Heart left ventricle (tissue), 16 donors: ENCODE results near the gene MAPK13. TPM values are rescaled to one million over a fixed set of nuclear protein-coding genes. Genes with fewer than 3 reads are reported as not detected.
A peak's percentile ranks its signal among the peaks of the same experiment; 100 is the strongest.

ENCODE experiments used
- ATAC-seq, 4 donors: fragments of 200-7000 bp; cut with Tn5 transposase; one replicate each; pipeline ENCODE4 v1.9.1; 2020 to 2022; ENCODE audit warnings: moderate library complexity in 4 of 4, mild to moderate bottlenecking in 3 of 4, moderate number of reproducible peaks in 1 of 4
- DNase-seq, 5 donors: peaks; one replicate each; pipeline ENCODE4 v3.0.0-alpha.2; 2020
- H3K27ac ChIP-seq, 12 donors: fragments of 200-600 bp; sonication (generic) in 4 of 12; one replicate each; pipeline versions ENCODE4 v1.5.0 to v1.8.0; 2016 to 2022; ENCODE audit warnings: mild to moderate bottlenecking in 2 of 12
- H3K27me3 ChIP-seq, 9 donors: fragments of 200-600 bp; sonication (generic) in 2 of 9; one replicate each; pipeline versions ENCODE4 v1.5.1 to v1.8.0; 2016 to 2022; ENCODE audit warnings: mild to moderate bottlenecking in 3 of 9
- H3K36me3 ChIP-seq, 9 donors: fragments of 200-600 bp; sonication (generic) in 2 of 9; one replicate each; pipeline versions ENCODE4 v1.5.0 to v1.8.0; 2018 to 2022; ENCODE audit warnings: mild to moderate bottlenecking in 2 of 9
- H3K4me1 ChIP-seq, 12 donors: fragments of 200-600 bp; sonication (generic) in 4 of 12; one replicate each; pipeline versions ENCODE4 v1.5.0 to v1.8.0; 2016 to 2022; ENCODE audit warnings: mild to moderate bottlenecking in 3 of 12
- H3K4me3 ChIP-seq, 12 donors: fragments of 200-600 bp; sonication (generic) in 4 of 12; one replicate each; pipeline versions ENCODE4 v1.5.0 to v1.8.0; 2017 to 2022; ENCODE audit warnings: mild to moderate bottlenecking in 9 of 12, moderate library complexity in 4 of 12
- H3K9me3 ChIP-seq, 12 donors: fragments of 200-600 bp; sonication (generic) in 4 of 12; one replicate each; pipeline versions ENCODE4 v1.5.0 to v1.8.0; 2016 to 2022; ENCODE audit warnings: mild to moderate bottlenecking in 1 of 12
- POLR2A ChIP-seq, 2 donors: fragments of 450-650 bp; IDR thresholded peaks; one replicate each; pipeline ENCODE4 v1.6.1; 2017; ENCODE audit warnings: antibody characterized with exemption in 2 of 2, mild to moderate bottlenecking in 2 of 2, moderate library complexity in 2 of 2
- WGBS, 4 donors: extraction: QIAGEN DNeasy Blood & Tissue Kit in 2 of 4; methylation state at CpG; one replicate each; pipeline versions ENCODE4 v1.1.5 to v1.1.7; 2013 to 2018; 5-methylcytosine and 5-hydroxymethylcytosine counted together
- intact Hi-C, 10 donors: fragments of 100-400 bp; cut with DNase I; formaldehyde crosslinking; loops; one replicate each; pipeline versions ENCODE4 v1.11.1 to v1.14.2; 2022
- polyA plus RNA-seq, 2 donors: library from polyadenylated mRNA; stranded (reverse); fragments of 200-250 nt; gene quantifications; one replicate each; pipeline ENCODE4 v1.2.3, GENCODE V29; 2013
- total RNA-seq, 9 donors: library from RNA; depleted of rRNA in 2 of 9; stranded (reverse); fragments of >200 nt in 2 of 9; fragmentation: NEBNext Ultra II Directional in 3 of 9; extraction: Animal tissue kit (Norgen Biotek cat#: 25700) in 3 of 9; gene quantifications; one replicate each; pipeline versions ENCODE4 v1.1.0 to v1.2.4, GENCODE V29; 2016 to 2023
- TF ChIP-seq, protein P1 (sequence below), 12 donors: fragments of 200-600 bp; sonication (generic) in 4 of 12; IDR thresholded peaks; one replicate each; pipeline versions ENCODE4 v1.5.0 to v1.8.0; 2018 to 2022; ENCODE audit warnings: antibody characterized with exemption in 12 of 12, mild to moderate bottlenecking in 5 of 12
- donor health status: ischemic (EF 13 %, LVEDD 7.1; RV severe dilation, severe dysfunction).
- donor health status: healthy with polysubstance abuse.
- donor health status: DM: no; HTN: yes; CAD: no.
- donor health status: DM: no; HTN: no; CAD: no.
- donor health status: ischemic (EF 25% LVEDD 6.9; RV normal size, moderate dysfunction).
- donor health status: ischemic (EF 25% LVEDD 5.7; RV mildly dilated, moderate dysfunction).
- donor health status: healthy.
- donor health status: DM: yes; HTN: yes; CAD: no.
- donor health status: ischemic (EF 35%, LVEDD 5.7; RV mildly dilated, moderate dysfunction).
- donor health status: nonischemic (EF 11% LVEDD 7.7; RV severe dilation, severe dysfunction).
- donor health status: DM: yes; HTN: yes; CAD: no.
- donor health status: PGD.
- donor health status: ischemic (EF 29% LVEDD 5.4; RV normal size, mild dysfunction).
- donor health status: nonischemic (EF 23%, LVEDD 6.1; RV moderate dilation, normal function).

Gene MAPK13
- total and polyA plus RNA-seq, 11 donors, result 0.24 to 16.8 (median 0.56) TPM

- Histone ChIP-seq H3K4me3 (no peak overlapping the region), H3K4me1 (peaks cover 0 to 69% (median 10%) of the 10 kb centered on the region in 12 donors), H3K27me3 (peaks cover 0 to 22% (median 4%) of the 10 kb centered on the region in 9 donors), H3K9me3 (no peaks in the 10 kb centered on the region), H3K36me3 (no peaks in the 10 kb centered on the region), H3K27ac (peak overlapping the region in 1 of 12 donors; percentile 61)
- intact Hi-C loops, result loop anchor here in 5 of 10 donors (5.0 to 10.0 kb wide), 4 partner anchors 71 to 239 kb away; partner anchors contain the start of gene BRPF3 (in 1 of the 5)
- TF ChIP-seq POLR2A (IDR thresholded peaks at IDR 0.05), result no peak
- TF ChIP-seq, protein P1, sequence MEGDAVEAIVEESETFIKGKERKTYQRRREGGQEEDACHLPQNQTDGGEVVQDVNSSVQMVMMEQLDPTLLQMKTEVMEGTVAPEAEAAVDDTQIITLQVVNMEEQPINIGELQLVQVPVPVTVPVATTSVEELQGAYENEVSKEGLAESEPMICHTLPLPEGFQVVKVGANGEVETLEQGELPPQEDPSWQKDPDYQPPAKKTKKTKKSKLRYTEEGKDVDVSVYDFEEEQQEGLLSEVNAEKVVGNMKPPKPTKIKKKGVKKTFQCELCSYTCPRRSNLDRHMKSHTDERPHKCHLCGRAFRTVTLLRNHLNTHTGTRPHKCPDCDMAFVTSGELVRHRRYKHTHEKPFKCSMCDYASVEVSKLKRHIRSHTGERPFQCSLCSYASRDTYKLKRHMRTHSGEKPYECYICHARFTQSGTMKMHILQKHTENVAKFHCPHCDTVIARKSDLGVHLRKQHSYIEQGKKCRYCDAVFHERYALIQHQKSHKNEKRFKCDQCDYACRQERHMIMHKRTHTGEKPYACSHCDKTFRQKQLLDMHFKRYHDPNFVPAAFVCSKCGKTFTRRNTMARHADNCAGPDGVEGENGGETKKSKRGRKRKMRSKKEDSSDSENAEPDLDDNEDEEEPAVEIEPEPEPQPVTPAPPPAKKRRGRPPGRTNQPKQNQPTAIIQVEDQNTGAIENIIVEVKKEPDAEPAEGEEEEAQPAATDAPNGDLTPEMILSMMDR (IDR thresholded peaks at IDR 0.05), result no peak
- no peak for ATAC-seq
- no peak for DNase-seq
- WGBS, 4 donors, result 87 to 100% (median 89%) methylated on average over 2 of the region's 2 CpGs
Measured at GRCh38 chr6:36126121-36126520, 4.2 kb upstream of the MAPK13 start.

DNA sequence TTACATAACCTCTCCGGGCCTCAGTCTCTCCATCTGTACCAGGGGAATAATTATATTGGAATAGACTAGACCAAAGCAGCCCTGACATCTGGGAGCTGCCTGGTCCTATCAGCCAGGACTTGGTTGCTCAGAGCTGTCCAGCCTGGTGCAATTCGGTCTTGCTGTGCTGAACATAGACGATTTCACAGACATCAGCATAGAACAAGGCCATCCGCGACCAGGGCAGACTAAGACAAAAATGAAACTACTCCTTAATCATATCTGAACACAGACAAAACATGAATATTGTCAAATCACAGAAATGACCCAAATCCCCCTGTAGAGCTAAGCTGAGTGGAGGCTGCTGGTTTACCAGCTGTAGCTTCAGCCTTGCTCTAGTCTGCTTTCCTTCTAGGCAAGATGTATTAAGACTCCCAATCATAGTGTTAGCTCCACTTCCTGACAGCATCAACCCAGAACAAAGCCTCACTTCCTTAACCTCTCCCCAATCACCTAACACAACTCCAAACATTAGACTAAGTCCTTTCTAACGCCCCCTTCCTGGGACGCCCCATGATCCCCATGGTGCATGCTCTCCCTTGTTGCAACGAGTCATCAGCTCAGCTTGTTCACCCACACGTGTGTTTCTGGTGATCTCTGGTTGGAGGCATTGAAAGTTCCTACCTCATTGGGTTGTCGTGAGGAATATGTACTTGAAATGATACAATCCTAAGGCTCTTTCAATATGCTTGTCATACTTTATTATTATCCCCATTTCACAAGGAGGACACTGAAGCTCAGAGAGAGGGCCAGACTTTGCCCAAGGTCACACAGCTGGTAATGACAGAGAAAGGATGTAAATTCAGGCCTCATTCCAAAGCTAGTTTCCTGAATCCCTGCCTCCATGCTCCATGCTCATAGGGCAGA lies 3.5 kb upstream of the MAPK13 start:
- intact Hi-C loops, result loop anchor here in 5 of 10 donors (5.0 to 10.0 kb wide), 4 partner anchors 70 to 238 kb away; partner anchors contain the start of gene BRPF3 (in 1 of the 5)
- Histone ChIP-seq H3K27ac (peak overlapping the region in 1 of 12 donors; percentile 61), H3K4me3 (no peak overlapping the region), H3K27me3 (peaks cover 0 to 25% (median 5%) of the 10 kb centered on the region in 9 donors), H3K36me3 (no peaks in the 10 kb centered on the region), H3K9me3 (no peaks in the 10 kb centered on the region), H3K4me1 (peaks cover 0 to 69% (median 12%) of the 10 kb centered on the region in 12 donors)
- TF ChIP-seq, protein P1 (IDR thresholded peaks at IDR 0.05), result no peak
- TF ChIP-seq POLR2A (IDR thresholded peaks at IDR 0.05), result no peak
- 79 to 89% (median 82%) methylated on average over 10 of the region's 10 CpGs for WGBS, 4 donors
- ATAC-seq, result no peak
- no peak for DNase-seq

- Histone ChIP-seq H3K36me3 (no peaks in the 10 kb centered on the region), H3K4me1 (peaks cover 0 to 73% (median 16%) of the 10 kb centered on the region in 12 donors), H3K27me3 (peaks cover 0 to 25% (median 5%) of the 10 kb centered on the region in 9 donors), H3K27ac (peak overlapping the region in 1 of 12 donors; percentile 61), H3K4me3 (peak overlapping the region in 1 of 12 donors; percentile 17), H3K9me3 (no peaks in the 10 kb centered on the region)
- peak; percentile 21 to 78 (median 53) for DNase-seq
- 73 to 98% (median 79%) methylated on average over 4 to 8 of the region's 8 CpGs for WGBS, 4 donors
- no peak for TF ChIP-seq POLR2A (IDR thresholded peaks at IDR 0.05)
- TF ChIP-seq, protein P1 (IDR thresholded peaks at IDR 0.05), result no peak
- ATAC-seq, result peak; percentile 26 to 70 (median 60)
- intact Hi-C loops, result loop anchor here in 5 of 10 donors (5.0 to 10.0 kb wide), 4 partner anchors 70 to 237 kb away; partner anchors contain the start of gene BRPF3 (in 1 of the 5)
Measured at GRCh38 chr6:36127462-36128016, 2.8 kb upstream of the MAPK13 start.
